ENCODE measurements around the gene CPNE2. TPM values are rescaled to one million over a fixed set of nuclear protein-coding genes. Genes with fewer than 3 reads are reported as not detected.

Gene CPNE2
- total RNA-seq, 1 donor from 2014 or later: 41.5 TPM

DNA sequence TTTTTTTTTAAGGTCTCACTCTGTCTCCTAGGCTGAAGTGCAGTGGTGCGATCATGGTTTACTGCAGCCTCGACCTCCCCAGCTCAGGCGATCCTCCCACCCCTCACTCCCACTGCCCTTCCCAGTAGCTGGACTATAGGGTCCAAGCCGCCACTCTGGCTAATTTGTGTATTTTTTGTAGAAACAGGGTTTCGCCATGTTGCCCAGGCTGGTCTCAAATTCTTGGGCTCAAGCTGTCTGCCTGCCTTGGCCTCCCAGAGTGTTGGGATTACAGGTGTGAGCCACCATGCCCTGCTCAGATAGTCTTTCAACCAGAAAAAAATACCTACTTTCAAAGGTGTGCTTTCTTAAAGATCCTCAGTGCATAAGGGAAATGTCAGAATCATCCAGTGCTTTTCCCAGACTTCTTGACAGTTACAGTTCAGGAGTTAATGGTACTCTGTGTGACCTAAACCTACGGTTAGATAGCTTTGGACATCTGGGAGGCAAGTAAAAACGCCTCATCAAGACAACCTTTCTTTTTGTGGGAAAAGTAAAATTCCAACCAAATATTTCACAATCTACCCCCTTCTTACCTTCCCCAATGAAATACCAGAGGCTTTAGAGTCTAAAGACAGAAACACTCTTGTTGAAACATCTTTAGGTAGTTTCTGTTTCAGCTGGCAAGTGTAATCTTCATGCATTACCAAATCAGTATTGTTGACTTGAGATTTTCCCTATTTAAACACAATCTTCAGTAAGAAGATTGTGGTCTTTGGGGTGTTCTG lies 100.5 kb downstream of the CPNE2 start:
- DNase-seq (ENCODE audit: low read depth in 2 of 2): no peak

GRCh38 chr16:57194512-57194911 lies 102.1 kb downstream of the CPNE2 start:
- DNase-seq (ENCODE audit: low read depth in 2 of 2): peak; percentile 80 to 90

- no peak for DNase-seq (ENCODE audit: low read depth in 2 of 2)
These were observed 103.9 kb downstream of the CPNE2 start for GRCh38 chr16:57196286-57196685.

- no peak for DNase-seq (ENCODE audit: low read depth in 2 of 2)
These were observed 104.4 kb downstream of the CPNE2 start for GRCh38 chr16:57196753-57197152.

Other genes starting within 250 kb of the CPNE2 start
- not detected in 2 replicates for gene SLC12A3, start 227.4 kb upstream of the CPNE2 start, total RNA-seq
- gene HERPUD1, start 160.4 kb upstream of the CPNE2 start, total RNA-seq: 64.5 and 139 TPM in 2 replicates
- gene CETP, start 130.6 kb upstream of the CPNE2 start, total RNA-seq: 3.0 and 10.5 TPM in 2 replicates
- 7.3 and 14.2 TPM in 2 replicates for gene NLRC5, start 103.0 kb upstream of the CPNE2 start, total RNA-seq
- 45.5 and 47.2 TPM in 2 replicates for gene PSME3IP1, start 93.5 kb downstream of the CPNE2 start, total RNA-seq
- 31.6 and 33.7 TPM in 2 replicates for gene RSPRY1, start 93.7 kb downstream of the CPNE2 start, total RNA-seq
- gene ARL2BP, start 152.7 kb downstream of the CPNE2 start, total RNA-seq: 40.3 and 47.9 TPM in 2 replicates
- 5.2 and 6.3 TPM in 2 replicates for gene PLLP, start 192.1 kb downstream of the CPNE2 start, total RNA-seq